Measurements from ENCODE around the gene PDZK1. TPM values are rescaled to one million over a fixed set of nuclear protein-coding genes. Genes with fewer than 3 reads are reported as not detected.

The PDZK1 gene
- total RNA-seq, 1 donor from 2014 or later, result 1.7 TPM

GRCh38 chr1:145702826-145703225, 4.3 kb downstream of the PDZK1 start:
- H3K4me3 Mint-ChIP-seq (ENCODE audit: unreplicated experiment), result no peak overlapping the region
- DNase-seq, result no peak
- H3K9me3 Mint-ChIP-seq (ENCODE audit: unreplicated experiment), result peaks cover 3% of the 10 kb centered on the region
- H3K36me3 Mint-ChIP-seq (ENCODE audit: unreplicated experiment), result no peaks in the 10 kb centered on the region
- H3K27me3 Mint-ChIP-seq (ENCODE audit: unreplicated experiment), result peaks cover 1% of the 10 kb centered on the region
- H3K4me1 Mint-ChIP-seq (ENCODE audit: low read depth, unreplicated experiment), result peaks cover under 1% of the 10 kb centered on the region
- no peak overlapping the region for H3K27ac Mint-ChIP-seq (ENCODE audit: unreplicated experiment)
- TF ChIP-seq CTCF (IDR thresholded peaks at IDR 0.05; ENCODE audit: partially characterized antibody, unreplicated experiment), result no peak

GRCh38 chr1:145702052-145702451, 5.1 kb downstream of the PDZK1 start:
- Mint-ChIP-seq H3K4me1 (ENCODE audit: low read depth, unreplicated experiment) (no peaks in the 10 kb centered on the region), H3K27me3 (ENCODE audit: unreplicated experiment) (no peaks in the 10 kb centered on the region), H3K9me3 (ENCODE audit: unreplicated experiment) (peaks cover 3% of the 10 kb centered on the region), H3K4me3 (ENCODE audit: unreplicated experiment) (no peak overlapping the region), H3K36me3 (ENCODE audit: unreplicated experiment) (no peaks in the 10 kb centered on the region), H3K27ac (ENCODE audit: unreplicated experiment) (no peak overlapping the region)
- no peak for TF ChIP-seq CTCF (IDR thresholded peaks at IDR 0.05; ENCODE audit: partially characterized antibody, unreplicated experiment)
- DNase-seq, result no peak

- no peak for DNase-seq
- no peak for TF ChIP-seq CTCF (IDR thresholded peaks at IDR 0.05; ENCODE audit: partially characterized antibody, unreplicated experiment)
- no peaks in the 10 kb centered on the region for H3K36me3 Mint-ChIP-seq (ENCODE audit: unreplicated experiment)
- H3K9me3 Mint-ChIP-seq (ENCODE audit: unreplicated experiment), result peaks cover 3% of the 10 kb centered on the region
- H3K27ac Mint-ChIP-seq (ENCODE audit: unreplicated experiment), result no peak overlapping the region
- no peaks in the 10 kb centered on the region for H3K27me3 Mint-ChIP-seq (ENCODE audit: unreplicated experiment)
- no peak overlapping the region for H3K4me3 Mint-ChIP-seq (ENCODE audit: unreplicated experiment)
- H3K4me1 Mint-ChIP-seq (ENCODE audit: low read depth, unreplicated experiment), result no peaks in the 10 kb centered on the region
These were observed 5.8 kb downstream of the PDZK1 start for GRCh38 chr1:145701306-145701862.

DNA sequence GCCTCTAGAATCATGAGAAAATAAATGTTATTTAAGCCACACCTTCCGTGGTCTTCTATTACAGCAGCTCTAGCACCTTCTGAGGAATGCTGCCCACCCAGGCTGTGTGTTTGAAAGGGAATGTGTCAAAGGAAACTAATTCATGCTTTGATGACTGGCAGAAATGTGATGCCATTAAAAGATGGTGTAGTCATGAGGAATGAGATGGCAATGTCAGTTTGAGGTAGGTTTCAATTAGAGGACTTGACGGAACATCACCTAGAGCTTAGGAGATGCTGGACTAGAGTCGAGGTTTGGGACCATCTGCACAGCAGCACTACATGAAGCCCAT, 10.6 kb downstream of the PDZK1 start:
- no peak for DNase-seq
- no peak for TF ChIP-seq CTCF (IDR thresholded peaks at IDR 0.05; ENCODE audit: partially characterized antibody, unreplicated experiment)
- Mint-ChIP-seq H3K9me3 (ENCODE audit: unreplicated experiment) (peaks cover 3% of the 10 kb centered on the region), H3K27me3 (ENCODE audit: unreplicated experiment) (peaks cover 6% of the 10 kb centered on the region), H3K4me3 (ENCODE audit: unreplicated experiment) (no peak overlapping the region), H3K4me1 (ENCODE audit: low read depth, unreplicated experiment) (peaks cover 2% of the 10 kb centered on the region), H3K27ac (ENCODE audit: unreplicated experiment) (no peak overlapping the region), H3K36me3 (ENCODE audit: unreplicated experiment) (no peaks in the 10 kb centered on the region)

DNA sequence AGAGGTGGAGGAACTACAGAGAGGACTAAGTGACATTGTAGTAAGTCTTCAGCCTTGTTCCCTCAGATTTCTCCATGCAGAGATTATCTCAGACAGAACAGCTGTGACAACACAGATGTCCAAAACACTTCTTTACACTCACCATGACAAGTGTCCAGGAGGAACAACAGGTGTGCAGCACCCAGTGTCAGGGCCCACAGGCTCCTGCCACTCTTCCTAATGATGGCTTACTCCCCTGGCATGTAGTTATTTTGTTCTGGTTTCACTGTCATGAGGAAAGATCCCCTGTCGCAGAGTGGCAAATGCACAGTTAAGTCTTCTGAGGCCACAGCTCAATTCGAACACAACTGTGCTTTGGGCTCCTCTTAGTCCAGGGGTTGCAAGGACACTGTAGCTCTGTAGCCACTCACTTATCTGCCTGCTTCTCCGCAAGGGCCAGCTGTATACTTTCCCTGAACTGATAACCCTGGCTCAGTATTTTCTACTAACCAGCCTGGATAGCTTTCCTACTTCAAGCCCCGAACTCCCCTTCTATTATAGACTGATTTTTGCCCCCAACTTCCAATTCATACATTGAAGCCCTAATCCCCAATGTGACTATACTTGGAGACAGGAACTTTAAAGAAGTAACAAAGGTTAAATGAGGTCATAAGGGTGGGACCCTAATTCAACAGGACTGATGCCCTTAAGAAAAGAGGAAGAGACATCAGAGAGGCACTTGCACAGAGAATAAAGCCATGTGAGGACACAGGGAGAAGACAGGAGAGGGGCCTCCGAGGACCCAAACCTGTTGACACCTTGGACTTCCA, 11.1 kb downstream of the PDZK1 start:
- DNase-seq, result no peak
- Mint-ChIP-seq H3K4me3 (ENCODE audit: unreplicated experiment) (no peak overlapping the region), H3K36me3 (ENCODE audit: unreplicated experiment) (no peaks in the 10 kb centered on the region), H3K27me3 (ENCODE audit: unreplicated experiment) (peaks cover 6% of the 10 kb centered on the region), H3K4me1 (ENCODE audit: low read depth, unreplicated experiment) (peaks cover 2% of the 10 kb centered on the region), H3K27ac (ENCODE audit: unreplicated experiment) (no peak overlapping the region), H3K9me3 (ENCODE audit: unreplicated experiment) (peaks cover 3% of the 10 kb centered on the region)
- no peak for TF ChIP-seq CTCF (IDR thresholded peaks at IDR 0.05; ENCODE audit: partially characterized antibody, unreplicated experiment)
